ENCODE results near the gene PTK7. TPM values are rescaled to one million over a fixed set of nuclear protein-coding genes. Genes with fewer than 3 reads are reported as not detected.

The PTK7 gene
- total and polyA plus RNA-seq, 2 of the 8 experiments (the other 6 are each of a cell fraction or from before 2014, with no cell fraction given): 110 to 138 TPM

DNA sequence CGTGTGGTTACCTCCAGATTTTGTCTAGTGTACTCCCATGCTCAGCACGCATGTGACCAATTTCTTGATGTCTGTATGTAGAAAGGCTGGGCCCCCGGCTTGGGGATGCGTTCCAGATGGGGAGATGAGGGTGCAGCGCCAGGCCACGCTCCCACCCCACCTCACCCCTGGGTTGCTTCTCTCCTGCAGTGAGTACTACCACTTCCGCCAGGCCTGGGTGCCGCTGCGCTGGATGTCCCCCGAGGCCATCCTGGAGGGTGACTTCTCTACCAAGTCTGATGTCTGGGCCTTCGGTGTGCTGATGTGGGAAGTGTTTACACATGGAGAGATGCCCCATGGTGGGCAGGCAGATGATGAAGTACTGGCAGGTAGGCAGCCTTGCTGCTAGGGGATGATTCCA, 83.5 kb downstream of the PTK7 start:
- 91% methylated on average over 11 of the region's 11 CpGs; no CpG with 5 or more reads in 1 of the 2 experiments for WGBS, 2 experiments (ENCODE audit: extremely low coverage in 1 of 2, insufficient coverage in 1 of 2, insufficient read length in 1 of 2, insufficient replicate concordance in 2 of 2, low coverage in 1 of 2, low lambda C conversion rate in 2 of 2, missing lambda C conversion rate in 1 of 2)
- H2BK20ac ChIP-seq (ENCODE audit: low read length): no peak overlapping the region
- H3K36me3 ChIP-seq (ENCODE audit: control insufficient read depth in 2 of 4, insufficient read depth in 4 of 4, low read length in 3 of 4): peaks cover 0 to 11% (median 4%) of the 10 kb centered on the region in 4 experiments; a peak in 2 of 8 replicates
- peaks cover 0 to 3% of the 10 kb centered on the region in 2 experiments for H4K20me1 ChIP-seq (replicated peaks in 1 of 2; ENCODE audit: control insufficient read depth in 1 of 2, insufficient read depth in 2 of 2, low read length in 2 of 2)
- H3K79me2 ChIP-seq (ENCODE audit: control insufficient read depth in 1 of 2, insufficient read depth in 2 of 2, low read length in 2 of 2): no peaks in the 10 kb centered on the region
- H3K56ac ChIP-seq (replicated peaks; ENCODE audit: insufficient read length, low read depth, low read length): no peak overlapping the region
- ChIA-PET POLR2A (ENCODE audit: partially characterized antibody) (interaction anchor here (1.8 kb wide), 1 partner anchor 11 kb away, joined by 9 read pairs; no protein-coding TSS in a partner anchor), CTCF (ENCODE audit: partially characterized antibody) (interaction anchor here (0.7 kb wide), 1 partner anchor 16 kb away, joined by 3 read pairs; no protein-coding TSS in a partner anchor)
- no peak overlapping the region for H2BK120ac ChIP-seq (replicated peaks; ENCODE audit: low read depth, low read length)
- FAIRE-seq (no peak), DNase-seq (ENCODE audit: low read depth in 1 of 2, low spot score in 2 of 2) (no peak)
- H2AK5ac ChIP-seq (ENCODE audit: low read depth, low read length): no peak overlapping the region
- H2BK15ac ChIP-seq (ENCODE audit: low read length): no peak overlapping the region
- H3K27ac ChIP-seq (ENCODE audit: low read depth, low read length): no peak overlapping the region
- no peak overlapping the region for H4K5ac ChIP-seq (ENCODE audit: insufficient read length, low read depth, low read length)
- no peak overlapping the region for H4K91ac ChIP-seq (replicated peaks; ENCODE audit: insufficient read length, low read length)
- no peak overlapping the region for H3K18ac ChIP-seq (ENCODE audit: extremely low read depth, low read length)
- H3K14ac ChIP-seq (ENCODE audit: insufficient read length): no peak overlapping the region
- H3K9ac ChIP-seq (replicated peaks in 1 of 4; ENCODE audit: extremely low read depth in 1 of 4, low read depth in 3 of 4, low read length in 3 of 4): no peak overlapping the region
- no peak overlapping the region for H2AFZ ChIP-seq (ENCODE audit: low read length)
- TF ChIP-seq SP4 (IDR thresholded peaks at IDR 0.05; ENCODE audit: low read length) (no peak), CREB1 (IDR thresholded peaks at IDR 0.05) (no peak), JUN (IDR thresholded peaks at IDR 0.05; ENCODE audit: low read depth, low read length) (no peak), FOSL1 (IDR thresholded peaks at IDR 0.05; ENCODE audit: insufficient read depth, low read depth, low read length) (no peak), CHD2 (IDR thresholded peaks at IDR 0.05; ENCODE audit: low read length) (no peak), PHF8 (conservative IDR thresholded peaks at IDR 0.05; ENCODE audit: low read depth, low read length) (no peak), BCL11A (IDR thresholded peaks at IDR 0.05; ENCODE audit: low read depth in 2 of 2, low read length in 2 of 2) (no peak), KDM4A (IDR thresholded peaks at IDR 0.05; ENCODE audit: low read depth, low read length, severe bottlenecking) (no peak), RXRA (IDR thresholded peaks at IDR 0.05; ENCODE audit: insufficient read depth, low read depth, low read length) (no peak), SIN3A (conservative IDR thresholded peaks at IDR 0.05 in 1 of 2, IDR thresholded peaks at IDR 0.05 in 1 of 2; ENCODE audit: low read depth in 1 of 2, low read length in 2 of 2) (no peak), TCF12 (IDR thresholded peaks at IDR 0.05; ENCODE audit: low read depth, low read length) (no peak), GABPA (IDR thresholded peaks at IDR 0.05; ENCODE audit: borderline replicate concordance, insufficient read depth, low read length) (no peak)
- TF ChIP-seq, protein P1, sequence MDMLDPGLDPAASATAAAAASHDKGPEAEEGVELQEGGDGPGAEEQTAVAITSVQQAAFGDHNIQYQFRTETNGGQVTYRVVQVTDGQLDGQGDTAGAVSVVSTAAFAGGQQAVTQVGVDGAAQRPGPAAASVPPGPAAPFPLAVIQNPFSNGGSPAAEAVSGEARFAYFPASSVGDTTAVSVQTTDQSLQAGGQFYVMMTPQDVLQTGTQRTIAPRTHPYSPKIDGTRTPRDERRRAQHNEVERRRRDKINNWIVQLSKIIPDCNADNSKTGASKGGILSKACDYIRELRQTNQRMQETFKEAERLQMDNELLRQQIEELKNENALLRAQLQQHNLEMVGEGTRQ (IDR thresholded peaks at IDR 0.05; ENCODE audit: low read length): no peak
- H3K9me3 ChIP-seq (ENCODE audit: insufficient read depth in 2 of 2, low read depth in 1 of 2, low read length in 1 of 2): no peaks in the 10 kb centered on the region
- no peak overlapping the region for H2BK5ac ChIP-seq (ENCODE audit: low read depth, low read length)
- H4K8ac ChIP-seq (ENCODE audit: extremely low read depth, insufficient read depth, low read length): no peak overlapping the region
- H3K23me2 ChIP-seq (ENCODE audit: low read depth, low read length): no peaks in the 10 kb centered on the region
- no peaks in the 10 kb centered on the region for H3K27me3 ChIP-seq (replicated peaks in 1 of 4; ENCODE audit: control insufficient read depth in 3 of 4, extremely low read depth in 1 of 4, insufficient read depth in 3 of 4, low read length in 3 of 4)
- no peak overlapping the region for H3K4ac ChIP-seq (replicated peaks; ENCODE audit: insufficient read length, low read depth, low read length)
- no peak overlapping the region for H2BK12ac ChIP-seq (ENCODE audit: low read depth, low read length)
- H3K4me1 ChIP-seq (replicated peaks in 1 of 4; ENCODE audit: control insufficient read depth in 3 of 4, insufficient read depth in 4 of 4, low read length in 3 of 4): no peaks in the 10 kb centered on the region
- H3K4me2 ChIP-seq (ENCODE audit: insufficient read depth in 1 of 2, low read depth in 2 of 2, low read length in 2 of 2): no peak overlapping the region
- H3K79me1 ChIP-seq (ENCODE audit: low read depth, low read length): no peaks in the 10 kb centered on the region
- no peak overlapping the region for H3K4me3 ChIP-seq (ENCODE audit: extremely low read depth in 1 of 4, insufficient read depth in 2 of 4, low read depth in 3 of 4, low read length in 4 of 4)
- H3K23ac ChIP-seq (ENCODE audit: insufficient read length): no peak overlapping the region
